Superior temporal gyrus (tissue), 1 donor: Measurements from ENCODE around the gene PTCD3.

Experiments used
- DNase-seq: peaks from one replicate; pipeline ENCODE4 v3.0.0-alpha.2; 2016; ENCODE audit errors: extremely low spot score

Gene PTCD3

GRCh38 chr2:86081724-86082123 lies 24.3 kb upstream of the PTCD3 start:
- DNase-seq: no peak

DNA sequence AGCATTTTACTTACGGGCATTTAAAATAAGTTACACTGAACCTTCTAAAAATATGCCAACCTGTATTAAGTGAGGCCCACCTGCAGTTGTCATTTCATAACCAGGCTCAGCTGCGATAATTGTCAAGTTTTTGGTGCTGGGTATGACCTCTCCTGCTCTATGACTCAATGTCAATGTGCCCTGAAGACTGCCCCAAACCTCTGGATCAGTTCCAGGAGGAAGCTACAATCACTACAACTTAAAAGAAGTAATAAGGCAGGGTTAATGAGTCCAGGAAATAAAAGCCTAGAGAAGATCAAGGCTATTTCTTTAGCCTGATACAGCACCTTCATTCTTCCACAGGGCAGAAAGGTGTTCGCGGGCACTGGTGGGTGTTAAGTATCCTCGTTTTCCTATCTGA lies 23.3 kb upstream of the PTCD3 start:
- DNase-seq: no peak

DNA sequence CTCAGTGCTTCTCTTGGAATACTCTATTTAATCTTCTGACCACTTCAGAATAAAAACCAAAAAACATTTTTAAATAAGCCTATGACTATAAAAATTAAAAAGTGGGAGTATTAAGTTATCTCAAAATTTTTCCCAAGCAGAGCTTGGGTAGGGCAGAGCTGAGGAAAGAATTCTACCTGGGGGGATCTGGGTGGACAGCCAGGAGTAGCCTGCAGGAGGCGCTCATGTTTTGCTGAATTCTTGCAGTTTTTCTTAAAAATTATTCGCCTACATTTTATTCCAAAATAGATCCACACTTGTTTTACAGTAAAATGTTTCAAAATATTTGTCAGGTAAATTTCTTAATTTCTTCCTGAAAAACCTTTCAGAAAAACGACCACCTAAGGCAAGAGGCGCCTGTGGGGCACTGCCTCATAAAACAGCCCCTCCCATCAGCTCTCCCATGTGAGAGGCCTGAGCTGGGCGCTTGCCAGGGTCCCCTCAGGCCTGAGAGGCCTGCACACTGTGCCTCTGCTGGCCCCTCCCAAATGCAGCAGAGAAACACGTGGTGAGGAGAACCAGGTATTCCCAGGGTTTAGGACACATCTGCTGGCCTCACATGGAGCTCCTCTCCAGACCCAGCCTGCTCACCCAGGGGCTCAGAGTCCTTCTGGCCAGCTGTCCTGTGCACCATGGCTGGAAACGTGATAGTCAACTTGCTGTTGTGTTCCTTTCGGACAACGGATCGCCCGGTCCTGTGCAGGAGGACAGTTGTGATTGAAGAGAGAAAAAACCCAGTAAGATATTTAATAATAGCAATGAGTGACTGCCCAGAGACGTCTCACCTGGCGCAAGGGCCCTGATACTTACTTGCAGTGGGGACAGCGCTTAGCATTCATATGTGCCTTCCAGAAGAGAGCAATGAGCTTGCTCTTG lies 17.8 kb upstream of the PTCD3 start:
- DNase-seq: no peak

- DNase-seq: no peak
Measured at GRCh38 chr2:86094229-86094628, 11.8 kb upstream of the PTCD3 start.

- DNase-seq: no peak
Measured at GRCh38 chr2:86097114-86097896, 8.7 kb upstream of the PTCD3 start.

DNA sequence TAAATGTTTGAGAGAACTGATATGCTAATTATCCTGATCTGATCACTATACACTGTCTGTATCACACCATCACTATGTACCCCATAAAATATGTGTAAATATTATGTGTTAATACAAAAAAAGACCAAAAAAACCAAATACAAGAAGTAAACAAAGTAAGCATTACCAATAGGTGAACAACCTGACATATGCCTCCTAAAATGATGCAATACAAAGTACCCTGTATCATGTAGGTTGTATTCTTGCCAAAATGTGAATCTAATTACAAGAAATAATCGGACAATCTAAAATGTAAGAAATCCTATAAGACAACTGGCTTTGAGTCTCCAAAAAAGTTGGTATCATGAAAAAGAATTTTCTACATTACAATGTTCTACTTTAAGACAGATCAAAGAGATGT lies 8.1 kb upstream of the PTCD3 start:
- no peak for DNase-seq

DNA sequence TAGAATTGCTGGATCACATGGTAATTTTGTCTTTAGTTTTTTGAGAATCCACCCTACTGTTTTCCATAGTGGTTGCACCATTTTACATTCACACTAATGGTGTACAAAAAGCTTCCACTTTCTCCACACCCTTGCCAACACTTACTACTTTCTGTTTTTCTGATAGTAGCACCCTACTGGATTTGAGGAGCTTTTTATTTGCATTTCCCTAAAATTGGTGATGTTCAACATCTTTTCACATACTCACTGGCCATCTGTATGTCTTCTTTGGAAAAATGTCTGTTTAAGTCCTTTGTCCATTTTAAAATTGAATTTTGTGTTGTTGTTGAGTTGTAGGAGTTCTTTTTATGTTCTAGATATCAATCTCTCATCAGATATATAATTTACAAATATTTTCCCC lies 3.9 kb upstream of the PTCD3 start:
- no peak for DNase-seq

DNA sequence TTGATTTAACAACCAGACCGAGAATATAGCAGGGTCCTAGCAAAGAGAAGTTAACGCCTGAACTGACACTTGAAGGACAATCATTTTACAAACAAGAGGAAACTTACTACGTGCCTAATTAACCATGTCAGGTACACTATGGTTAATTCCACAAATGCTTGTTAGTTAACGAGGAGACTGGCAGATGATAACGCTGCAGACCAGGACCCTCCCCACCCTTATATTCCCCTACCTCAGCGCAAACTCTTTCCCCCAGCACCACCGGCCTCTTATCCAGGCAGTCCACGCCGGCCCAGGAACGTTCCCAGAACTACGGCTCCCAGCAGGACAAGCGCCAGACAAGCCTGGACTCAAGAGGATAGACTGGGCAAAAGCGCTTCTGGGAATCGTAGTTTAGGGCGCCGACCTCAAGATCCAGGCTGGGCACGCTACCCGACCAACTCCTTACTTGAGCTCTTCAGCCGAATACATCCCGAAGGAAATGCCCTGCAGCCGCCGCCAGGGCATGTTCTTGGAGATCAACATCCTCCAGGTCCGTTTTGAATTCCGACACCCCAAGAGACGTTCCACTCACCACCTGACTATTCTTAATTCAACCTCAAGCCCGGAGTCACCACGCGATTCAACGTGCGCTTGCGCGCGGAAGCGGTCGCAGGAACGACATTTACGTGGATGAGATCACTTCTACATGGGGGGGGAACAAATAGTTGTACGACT lies 625 bp upstream of the PTCD3 start, which contains the start of gene POLR1A:
TSS of gene POLR1A (minus strand) at position 635 of the 717 bp plus-strand sequence. CDS start at position 525, 110 bp downstream.
- peak; percentile 97 for DNase-seq

GRCh38 chr2:86107031-86107430 lies 996 bp downstream of the PTCD3 start:
- no peak for DNase-seq

GRCh38 chr2:86118130-86118529 lies 12.1 kb downstream of the PTCD3 start:
- DNase-seq: no peak

GRCh38 chr2:86123328-86123925 lies 17.4 kb downstream of the PTCD3 start:
- DNase-seq: no peak

- no peak for DNase-seq
Measured at GRCh38 chr2:86124683-86125082, 18.6 kb downstream of the PTCD3 start.

DNA sequence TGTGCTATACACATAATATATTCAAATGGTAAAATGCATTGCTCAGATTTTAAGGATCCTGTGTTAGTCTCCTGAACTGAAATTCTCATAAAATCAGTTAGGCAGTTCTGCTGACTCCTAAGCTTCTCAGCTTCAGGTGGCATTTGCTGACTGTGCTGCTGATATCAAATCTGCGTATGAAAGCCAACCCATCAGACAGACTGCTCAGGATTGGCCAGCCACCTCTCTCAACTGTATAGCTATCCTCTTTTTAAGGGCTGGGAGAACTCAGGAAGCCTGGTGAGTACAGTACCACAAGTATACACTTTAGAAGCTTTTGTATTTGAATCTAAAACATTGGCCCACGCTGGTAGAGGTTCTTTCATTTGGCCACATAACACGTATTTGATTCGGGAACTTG lies 28.7 kb downstream of the PTCD3 start:
- DNase-seq: no peak

- DNase-seq: no peak
Measured at GRCh38 chr2:86135653-86136052, 29.6 kb downstream of the PTCD3 start.

GRCh38 chr2:86136141-86136540 lies 30.1 kb downstream of the PTCD3 start:
- DNase-seq: no peak

- DNase-seq: no peak
Measured at GRCh38 chr2:86138736-86139625, 32.9 kb downstream of the PTCD3 start.

DNA sequence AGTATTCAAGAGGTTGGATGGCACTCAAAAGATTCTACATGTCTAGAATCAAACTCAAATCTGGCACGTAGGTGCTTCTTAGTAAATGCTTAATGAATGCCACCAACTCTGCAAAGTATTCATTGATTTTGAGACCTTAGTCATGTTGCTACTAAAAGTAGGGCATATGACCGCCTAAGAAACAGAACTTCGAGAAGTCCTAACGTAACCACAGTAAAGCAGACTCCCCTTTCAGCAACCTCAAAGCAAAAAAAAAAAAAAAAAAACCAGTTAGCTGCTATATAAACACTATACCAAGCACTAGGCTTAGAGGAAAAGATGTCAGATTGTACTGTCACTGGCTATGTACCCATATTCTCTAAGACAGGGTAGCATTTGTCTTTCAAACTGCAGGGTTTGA lies 33.9 kb downstream of the PTCD3 start:
- DNase-seq: no peak

- no peak for DNase-seq
Measured at GRCh38 chr2:86140969-86141392, 34.9 kb downstream of the PTCD3 start.

DNA sequence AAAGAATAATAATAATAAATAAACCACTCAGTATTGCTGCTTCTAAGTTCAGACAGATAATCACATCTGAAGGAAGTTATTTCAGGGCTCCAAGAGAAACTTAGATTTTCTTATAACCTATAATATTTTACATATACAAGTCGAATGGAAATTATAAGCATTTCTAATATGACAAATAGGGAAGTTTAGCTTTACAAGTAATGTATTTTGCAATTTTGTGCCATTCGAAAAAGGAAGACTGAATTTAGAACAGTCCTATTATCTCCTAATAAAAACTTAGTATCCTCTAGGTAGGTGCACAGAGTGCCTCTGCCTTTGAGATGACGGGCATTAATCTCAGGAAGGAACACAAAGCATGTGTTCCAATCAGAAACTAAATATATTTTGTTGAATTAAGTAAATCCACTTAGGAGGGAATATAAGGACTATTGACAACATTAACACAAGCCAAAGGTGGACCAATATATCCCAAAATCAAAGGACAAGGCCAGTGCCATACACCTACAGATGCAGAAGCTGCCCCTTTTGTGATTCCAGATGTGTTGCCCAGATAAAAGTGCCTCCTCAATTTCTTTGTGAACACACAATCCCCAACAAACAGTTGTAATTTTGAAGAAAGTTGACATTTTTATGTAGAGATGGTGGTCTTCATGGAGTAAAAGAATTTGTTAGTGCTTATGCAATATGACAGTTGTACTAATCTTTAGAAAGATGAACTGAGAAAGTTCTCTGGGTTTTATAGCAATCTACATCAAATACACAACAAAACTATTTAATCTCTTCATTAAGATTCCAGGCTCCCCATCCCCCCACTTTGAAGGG lies 36.6 kb downstream of the PTCD3 start:
- DNase-seq: no peak

- no peak for DNase-seq
Measured at GRCh38 chr2:86143307-86143706, 37.3 kb downstream of the PTCD3 start.
